A673 (cell line): ENCODE data around the gene STARD3. TPM values are rescaled to one million over a fixed set of nuclear protein-coding genes. Genes with fewer than 3 reads are reported as not detected.

Source experiments
- BruUV-seq: library from RNA; stranded (reverse); fragments of 400-500 nt; replicated peaks from 2 replicates; lab custom pipeline; 2021; lab: Mats Ljungman, UMichigan
- CTCF ChIA-PET: fragments of 300-600 bp; sonication (Branson Sonifier 250); formaldehyde crosslinking; loops from one replicate; lab custom pipeline; 2022; ENCODE audit warnings: antibody characterized with exemption; lab: Charles Lee
- POLR2A ChIA-PET: fragments of 300-600 bp; sonication (Branson Sonifier 250); formaldehyde crosslinking; loops from one replicate; lab custom pipeline; 2022; ENCODE audit warnings: antibody characterized with exemption; ENCODE audit not compliant: low non-redundant PET; lab: Charles Lee
- DNase-seq: peaks from one replicate; pipeline ENCODE4 v3.0.0-alpha.2; 2015; ENCODE audit warnings: low spot score
- H3K27ac ChIP-seq: fragments of 200-600 bp; sonication (generic); 2 replicates; pipeline ENCODE4 v1.5.1; 2016; ENCODE audit warnings: mixed run types, low read depth, mild to moderate bottlenecking, mixed read lengths, antibody characterized with exemption, low read length; ENCODE audit not compliant: poor library complexity, severe bottlenecking
- H3K27me3 ChIP-seq: fragments of 200-600 bp; sonication (generic); replicated peaks from 2 replicates; pipeline ENCODE4 v1.6.1; 2017; ENCODE audit warnings: mixed run types, low read depth, mild to moderate bottlenecking, mixed read lengths, antibody characterized with exemption, low read length; ENCODE audit not compliant: insufficient read depth, poor library complexity
- H3K36me3 ChIP-seq: fragments of 200-600 bp; sonication (generic); 2 replicates; pipeline ENCODE4 v1.6.1; 2016; ENCODE audit warnings: mixed run types, mild to moderate bottlenecking, mixed read lengths, antibody characterized with exemption, low read length; ENCODE audit not compliant: insufficient read depth, poor library complexity, severe bottlenecking
- H3K4me1 ChIP-seq: fragments of 200-600 bp; sonication (generic); 2 replicates; pipeline ENCODE4 v1.6.1; 2017; ENCODE audit warnings: mixed run types, mild to moderate bottlenecking, mixed read lengths, antibody characterized with exemption, low read length; ENCODE audit not compliant: insufficient read depth, poor library complexity, severe bottlenecking
- H3K4me3 ChIP-seq: fragments of 200-600 bp; sonication (generic); 2 replicates; pipeline ENCODE4 v1.5.1; 2016; ENCODE audit warnings: low read depth, mixed run types, mild to moderate bottlenecking, mixed read lengths, low read length; ENCODE audit not compliant: poor library complexity, severe bottlenecking
- H3K9me3 ChIP-seq: fragments of 200-600 bp; sonication (generic); 2 replicates; pipeline ENCODE4 v1.6.1; 2016; ENCODE audit warnings: mixed run types, low read depth, mild to moderate bottlenecking, mixed read lengths, antibody characterized with exemption, low read length; ENCODE audit not compliant: poor library complexity, severe bottlenecking
- EZH2 ChIP-seq: fragments of 200-600 bp; sonication (generic); IDR thresholded peaks from 2 replicates; pipeline ENCODE4 v1.6.1; 2017; ENCODE audit warnings: borderline replicate concordance, low read depth, mild to moderate bottlenecking, mixed read lengths, antibody characterized with exemption, low read length; ENCODE audit not compliant: poor library complexity, severe bottlenecking
- intact Hi-C: fragments of 100-400 bp; cut with micrococcal nuclease; formaldehyde crosslinking; loops from one replicate; pipeline ENCODE4 v1.10.0; 2022; ENCODE audit not compliant: unreplicated experiment
- total RNA-seq: library from RNA; stranded (reverse); gene quantifications from 2 replicates; pipeline ENCODE4 v1.2.3, GENCODE V29; 2021
- TF ChIP-seq, protein P1 (sequence below): fragments of 300-800, 200-600 bp; sonication (generic); conservative IDR thresholded peaks from 2 replicates; pipeline ENCODE4 v1.5.1; 2017; ENCODE audit warnings: low read depth, mild to moderate bottlenecking, antibody characterized with exemption, low read length, moderate library complexity, mixed read lengths

The STARD3 gene
- total RNA-seq, 1 experiment from 2014 or later = 21.3 TPM

DNA sequence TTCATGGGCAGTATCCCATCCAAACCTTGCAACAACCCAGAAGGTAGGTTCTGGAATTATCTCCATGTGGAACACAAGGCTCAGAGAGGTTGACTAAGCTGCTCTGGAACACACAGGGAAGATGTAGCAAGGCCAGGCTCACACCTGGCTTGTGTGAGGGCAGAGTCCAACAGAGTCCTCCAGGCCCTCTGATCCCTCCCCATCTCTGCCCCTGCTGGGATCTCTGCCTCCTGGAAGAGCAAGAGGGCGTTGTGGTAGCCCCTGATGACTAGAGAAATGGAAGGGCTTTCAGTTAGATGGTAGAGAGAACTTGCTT is 17.2 kb upstream of the STARD3 start:
- intact Hi-C loops = loop anchor here (5.0 kb wide), 1 partner anchor 133 kb away; no protein-coding TSS in a partner anchor
- Histone ChIP-seq H3K27me3 (no peaks in the 10 kb centered on the region), H3K36me3 (no peaks in the 10 kb centered on the region), H3K4me3 (no peak overlapping the region), H3K27ac (no peak overlapping the region), H3K9me3 (no peaks in the 10 kb centered on the region), H3K4me1 (no peaks in the 10 kb centered on the region)
- no peak for DNase-seq
- POLR2A ChIA-PET = no interaction called here
- TF ChIP-seq EZH2 = no peak
- TF ChIP-seq, protein P1, sequence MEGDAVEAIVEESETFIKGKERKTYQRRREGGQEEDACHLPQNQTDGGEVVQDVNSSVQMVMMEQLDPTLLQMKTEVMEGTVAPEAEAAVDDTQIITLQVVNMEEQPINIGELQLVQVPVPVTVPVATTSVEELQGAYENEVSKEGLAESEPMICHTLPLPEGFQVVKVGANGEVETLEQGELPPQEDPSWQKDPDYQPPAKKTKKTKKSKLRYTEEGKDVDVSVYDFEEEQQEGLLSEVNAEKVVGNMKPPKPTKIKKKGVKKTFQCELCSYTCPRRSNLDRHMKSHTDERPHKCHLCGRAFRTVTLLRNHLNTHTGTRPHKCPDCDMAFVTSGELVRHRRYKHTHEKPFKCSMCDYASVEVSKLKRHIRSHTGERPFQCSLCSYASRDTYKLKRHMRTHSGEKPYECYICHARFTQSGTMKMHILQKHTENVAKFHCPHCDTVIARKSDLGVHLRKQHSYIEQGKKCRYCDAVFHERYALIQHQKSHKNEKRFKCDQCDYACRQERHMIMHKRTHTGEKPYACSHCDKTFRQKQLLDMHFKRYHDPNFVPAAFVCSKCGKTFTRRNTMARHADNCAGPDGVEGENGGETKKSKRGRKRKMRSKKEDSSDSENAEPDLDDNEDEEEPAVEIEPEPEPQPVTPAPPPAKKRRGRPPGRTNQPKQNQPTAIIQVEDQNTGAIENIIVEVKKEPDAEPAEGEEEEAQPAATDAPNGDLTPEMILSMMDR = no peak
- BruUV-seq = no TSS peak
- CTCF ChIA-PET = interaction anchor here (1.2 kb wide), 1 partner anchor 80 kb away, joined by 3 read pairs; the partner anchor contains the start of gene ERBB2

DNA sequence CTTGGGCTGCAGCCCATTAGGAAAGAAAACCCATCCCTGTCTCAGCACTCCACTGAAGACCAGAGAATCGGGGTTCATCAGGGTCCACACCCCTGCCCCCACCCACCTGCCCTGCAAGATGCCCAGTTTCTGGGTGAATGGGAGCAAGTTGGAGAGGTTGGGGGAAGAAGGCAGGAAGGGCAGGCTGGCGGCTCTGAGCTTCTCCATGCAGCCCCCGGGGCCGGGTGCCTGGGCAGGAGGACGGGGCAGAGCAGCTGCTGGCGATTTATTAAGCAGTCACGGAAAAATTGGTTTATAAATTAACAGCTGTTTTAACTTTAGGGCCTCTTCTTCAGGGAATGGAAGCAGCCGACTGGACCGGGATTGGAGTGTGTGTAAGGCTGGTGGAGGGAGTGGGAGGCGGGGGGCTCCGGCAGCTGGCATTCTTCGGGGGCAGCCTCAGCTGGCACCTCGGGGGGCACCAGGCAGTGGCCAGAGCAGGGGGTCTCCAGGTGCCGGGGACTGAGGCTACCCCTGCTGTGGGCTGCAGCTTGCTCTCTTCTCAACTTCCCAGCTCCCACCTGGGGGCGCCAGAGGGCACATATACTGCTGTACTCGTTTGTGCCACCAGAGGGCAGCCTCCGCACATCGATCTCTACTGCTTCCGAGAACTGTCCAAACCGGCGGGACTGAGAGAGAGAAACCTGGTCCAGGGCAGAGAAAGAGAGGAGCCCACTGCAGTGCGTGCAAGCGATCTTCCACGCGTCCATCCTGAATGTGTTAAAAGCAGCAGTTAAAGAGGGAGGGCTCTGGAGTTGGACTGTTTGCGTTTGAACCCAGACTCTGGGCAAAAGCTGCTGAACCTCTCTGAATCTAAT is 15.2 kb upstream of the STARD3 start:
- no TSS peak for BruUV-seq
- POLR2A ChIA-PET = no interaction called here
- TF ChIP-seq EZH2 = no peak
- TF ChIP-seq, protein P1 = peak; percentile 98
- no peak overlapping the region for H3K4me3 ChIP-seq
- no peaks in the 10 kb centered on the region for H3K9me3 ChIP-seq
- H3K27me3 ChIP-seq = no peaks in the 10 kb centered on the region
- CTCF ChIA-PET = interaction anchor here (0.5 to 1.3 kb wide), 18 partner anchors 9 to 377 kb away, joined by 3 to 6 read pairs (median 3); partner anchors contain the start of genes ERBB2, MIEN1 and PNMT
- H3K36me3 ChIP-seq = no peaks in the 10 kb centered on the region
- intact Hi-C loops = loop anchor here (5.0 kb wide), 1 partner anchor 131 kb away; no protein-coding TSS in a partner anchor
- H3K27ac ChIP-seq = no peak overlapping the region
- peak; percentile 76 for DNase-seq
- H3K4me1 ChIP-seq = peaks cover 6% of the 10 kb centered on the region

DNA sequence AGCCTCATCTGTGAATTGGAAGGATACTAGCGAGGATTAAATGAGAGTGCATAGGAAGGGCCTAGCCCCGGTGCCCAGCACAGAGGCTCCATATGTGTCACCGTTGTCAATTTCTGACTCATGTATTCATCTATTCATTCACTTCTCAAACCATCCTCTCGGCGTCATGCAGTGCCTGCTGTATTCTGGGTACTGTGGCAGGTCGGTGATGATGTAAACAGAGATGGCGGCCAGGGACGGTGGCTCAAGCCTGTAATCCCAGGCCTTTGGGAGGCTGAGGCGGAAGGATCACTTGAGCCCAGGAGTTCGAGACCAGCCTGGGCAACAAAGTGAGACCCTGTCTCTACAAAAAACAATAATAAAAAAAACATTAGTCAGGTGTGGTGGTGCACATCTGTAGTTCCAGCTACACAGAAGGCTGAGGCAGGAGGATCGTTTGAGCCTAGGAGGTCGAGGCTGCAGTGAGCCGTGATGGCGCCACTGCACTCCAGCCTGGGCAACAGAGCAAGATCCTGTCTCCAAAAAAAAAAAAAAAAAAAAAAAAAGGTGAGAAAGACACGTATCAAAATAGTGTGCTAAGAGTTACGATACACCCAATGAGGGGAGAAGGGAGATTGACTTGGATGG is 14.5 kb upstream of the STARD3 start:
- TF ChIP-seq, protein P1 = no peak
- no peak for TF ChIP-seq EZH2
- Histone ChIP-seq H3K36me3 (no peaks in the 10 kb centered on the region), H3K27ac (no peak overlapping the region), H3K9me3 (no peaks in the 10 kb centered on the region), H3K4me1 (peaks cover 6% of the 10 kb centered on the region), H3K4me3 (no peak overlapping the region), H3K27me3 (no peaks in the 10 kb centered on the region)
- ChIA-PET CTCF (interaction anchor here (0.7 to 1.5 kb wide), 6 partner anchors 9 to 640 kb away, joined by 4 to 8 read pairs (median 6); no protein-coding TSS in a partner anchor), POLR2A (no interaction called here)
- no peak for DNase-seq
- intact Hi-C loops = loop anchor here (1.0 to 5.0 kb wide), 2 partner anchors 74 to 130 kb away; no protein-coding TSS in a partner anchor
- no TSS peak for BruUV-seq
